Measurements from ENCODE around the gene TRAPPC3L.
"Not testable (repeated sequence)": the region's sequence is repeated elsewhere in the genome, so short reads cannot be mapped to it uniquely, and the experiment has no call there.

Gene TRAPPC3L

DNA sequence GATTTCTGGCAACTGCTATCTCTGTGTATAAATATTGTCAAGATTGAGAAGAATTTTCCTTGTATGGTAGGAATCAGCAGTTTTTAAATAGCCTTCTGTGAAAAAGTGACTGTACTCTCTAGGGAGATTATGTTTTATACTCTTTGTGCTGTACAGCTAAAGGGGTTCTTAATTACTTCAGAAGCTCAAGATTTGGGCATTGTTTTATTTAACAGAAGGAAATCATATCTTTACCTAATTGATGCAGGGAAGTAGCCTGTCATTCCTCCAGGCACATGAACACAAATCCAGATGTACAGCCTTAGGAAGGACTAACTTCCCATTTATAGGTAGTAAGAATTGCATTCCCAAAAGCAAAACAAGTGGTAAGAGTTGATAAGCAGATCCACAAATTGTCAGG, 32.8 kb downstream of the TRAPPC3L start:
- no peak for DNase-seq

GRCh38 chr6:116512111-116512559, 33.3 kb downstream of the TRAPPC3L start:
- DNase-seq, result no peak

GRCh38 chr6:116511424-116512110, 33.9 kb downstream of the TRAPPC3L start, which contains the start of gene CALHM5:
Gene CALHM5 (plus strand): TSS chr6:116511639. CDS start chr6:116511697, 58 bp downstream.
- DNase-seq, result no peak

DNA sequence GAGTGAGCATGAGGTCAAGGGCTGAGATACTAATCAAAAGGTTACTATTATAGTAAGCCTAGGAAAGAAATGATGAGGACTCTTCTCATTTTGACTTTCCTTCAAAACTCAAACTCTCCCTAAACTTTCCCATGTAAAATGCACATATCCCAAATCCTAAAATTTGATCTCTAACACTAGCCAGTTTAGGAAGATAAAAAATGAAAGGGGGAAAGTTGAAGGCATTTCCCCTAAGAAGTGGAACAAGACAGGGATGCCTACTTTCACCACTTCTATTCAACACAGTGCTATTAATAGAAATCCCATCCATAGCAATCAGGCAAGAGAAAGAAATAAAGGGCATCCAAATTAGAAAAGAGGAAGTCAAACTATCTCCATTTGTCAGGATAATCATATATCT, 37.0 kb downstream of the TRAPPC3L start:
- DNase-seq, result no peak

- DNase-seq, result no peak
Observed at GRCh38 chr6:116507324-116507723, 38.2 kb downstream of the TRAPPC3L start.

DNA sequence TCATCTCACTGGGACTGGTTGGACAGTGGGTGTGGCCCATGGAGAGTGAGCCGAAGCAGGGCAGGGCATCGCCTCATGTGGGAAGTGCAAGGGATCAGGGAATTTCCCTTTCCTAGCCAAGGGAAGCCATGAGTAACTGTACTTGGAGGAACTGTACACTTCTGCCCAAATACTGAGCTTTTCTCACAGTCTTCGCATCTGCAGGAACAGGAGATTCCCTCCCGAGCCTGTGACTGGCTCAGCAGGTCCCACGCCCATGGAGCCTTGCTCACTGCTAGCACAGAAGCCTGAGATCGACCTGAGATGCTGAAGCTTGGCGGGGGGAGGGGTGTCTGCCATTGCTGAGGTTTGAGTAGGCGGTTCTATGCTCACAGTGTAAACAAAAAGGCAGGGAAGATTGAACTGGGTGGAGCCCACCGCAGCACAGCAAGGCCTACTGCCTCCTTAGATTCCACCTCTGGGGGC, 44.5 kb downstream of the TRAPPC3L start:
- DNase-seq, result no peak

- no peak for DNase-seq
Observed at GRCh38 chr6:116497113-116497676, 48.3 kb downstream of the TRAPPC3L start.

GRCh38 chr6:116495161-116495560, 50.3 kb downstream of the TRAPPC3L start:
- DNase-seq, result not testable (repeated sequence)

DNA sequence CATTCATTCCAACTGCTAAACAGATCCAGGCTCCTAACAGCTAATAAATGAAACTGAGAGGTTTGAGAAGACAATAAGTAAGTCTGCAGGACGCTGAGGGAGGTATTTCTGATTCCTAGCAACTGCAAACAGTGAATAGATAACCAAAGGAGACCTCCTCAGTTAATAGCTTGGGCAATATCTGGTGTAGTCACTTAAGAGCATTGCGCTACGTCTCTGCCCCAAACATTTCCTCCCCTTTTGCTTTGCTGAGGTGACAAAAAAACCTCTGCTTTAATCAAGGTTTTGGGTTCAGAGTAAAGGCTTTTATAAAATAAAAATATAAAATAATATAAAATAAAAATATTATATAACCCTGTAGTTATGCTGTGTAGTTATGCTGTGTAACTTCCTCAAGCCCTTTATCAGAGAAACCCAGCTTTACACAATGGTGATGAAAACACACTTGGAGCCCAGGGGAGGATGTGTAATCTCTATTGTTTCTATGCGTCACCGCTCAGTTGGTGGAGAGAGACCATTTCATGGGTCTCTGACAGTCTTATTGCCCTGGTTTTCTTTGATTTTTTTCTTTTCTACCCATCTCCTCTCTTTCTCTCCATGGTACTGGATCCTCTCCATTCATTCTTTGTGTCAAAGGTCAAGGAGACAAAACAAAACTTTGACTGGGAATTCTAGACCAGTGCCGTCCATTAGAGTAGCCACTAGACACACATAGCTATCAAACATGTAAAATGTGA, 53.0 kb downstream of the TRAPPC3L start:
- no peak for DNase-seq

GRCh38 chr6:116491610-116492330, 53.7 kb downstream of the TRAPPC3L start:
- DNase-seq, result no peak

DNA sequence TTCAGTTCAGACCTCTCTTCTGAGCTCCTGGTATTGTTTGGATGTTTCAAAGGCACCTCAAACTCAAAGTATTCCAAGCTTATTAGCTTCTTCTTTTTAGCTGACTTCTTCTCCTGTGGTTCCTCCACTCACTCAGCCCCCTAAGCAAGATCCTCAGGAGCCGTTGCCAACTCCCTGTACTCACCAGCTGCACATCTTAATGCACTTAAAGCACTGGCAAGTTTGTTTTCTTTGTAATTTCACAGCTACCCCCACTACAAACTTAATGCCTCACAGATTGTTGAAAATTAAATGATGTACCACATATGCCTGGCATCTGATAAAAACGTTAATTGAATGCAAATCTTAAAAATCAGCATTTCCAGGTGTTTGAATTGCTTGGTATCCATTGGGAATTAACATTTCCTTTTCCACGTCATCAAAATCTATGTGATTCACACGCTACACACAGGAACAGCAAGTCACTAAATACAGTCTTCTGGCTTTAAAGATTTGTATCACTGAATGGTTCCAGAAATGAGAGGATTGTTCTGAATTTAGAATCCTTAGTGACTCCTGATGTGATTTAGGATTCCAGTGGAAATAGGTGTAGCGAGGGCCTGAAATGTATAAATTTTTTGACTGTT, 59.8 kb downstream of the TRAPPC3L start:
- no peak for DNase-seq

DNA sequence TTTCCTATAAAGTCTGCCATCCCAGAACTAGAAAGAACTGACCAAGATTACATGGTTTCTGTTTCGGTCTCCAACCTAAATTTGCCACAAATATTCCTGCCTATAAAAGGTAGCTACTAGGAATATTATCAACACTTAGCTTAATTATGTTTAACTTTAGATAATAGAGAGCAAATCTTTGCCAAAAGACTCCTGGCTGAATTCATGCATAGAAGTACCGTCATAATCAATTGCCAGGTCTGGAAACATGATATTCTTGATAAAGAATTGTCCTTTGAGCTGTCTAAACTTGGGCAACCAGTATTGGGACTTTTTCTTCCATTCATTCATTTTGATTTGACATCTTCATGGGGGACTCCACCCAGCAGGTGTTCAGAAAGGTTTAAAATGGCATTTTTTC, 61.9 kb downstream of the TRAPPC3L start:
- no peak for DNase-seq

GRCh38 chr6:116482780-116483179, 62.7 kb downstream of the TRAPPC3L start:
- no peak for DNase-seq

GRCh38 chr6:116476002-116476678, 69.3 kb downstream of the TRAPPC3L start:
- no peak for DNase-seq

DNA sequence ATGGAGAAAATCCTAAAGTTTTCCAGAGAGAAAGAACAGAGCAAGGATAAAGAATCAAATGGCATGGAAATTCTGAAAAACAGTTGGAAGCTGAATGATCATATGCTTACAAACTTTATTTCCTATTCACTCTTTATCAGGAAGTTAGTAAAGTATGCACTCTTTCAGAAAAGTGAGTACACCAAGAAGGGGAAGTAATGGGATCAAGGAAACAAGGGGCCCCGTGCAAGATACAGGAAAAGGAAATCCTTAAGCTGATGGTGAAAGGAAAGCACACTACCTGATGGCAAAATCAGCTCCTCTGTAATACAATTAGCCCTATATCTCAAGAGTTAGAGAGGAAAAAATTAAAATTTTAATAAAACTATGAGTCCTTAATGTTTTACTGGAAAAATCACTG, 70.3 kb downstream of the TRAPPC3L start:
- DNase-seq, result no peak

GRCh38 chr6:116472706-116473105, 72.8 kb downstream of the TRAPPC3L start:
- DNase-seq, result no peak

- DNase-seq, result no peak
Observed at GRCh38 chr6:116471531-116471930, 74.0 kb downstream of the TRAPPC3L start.

- no peak for DNase-seq
Observed at GRCh38 chr6:116468293-116468692, 77.2 kb downstream of the TRAPPC3L start.

DNA sequence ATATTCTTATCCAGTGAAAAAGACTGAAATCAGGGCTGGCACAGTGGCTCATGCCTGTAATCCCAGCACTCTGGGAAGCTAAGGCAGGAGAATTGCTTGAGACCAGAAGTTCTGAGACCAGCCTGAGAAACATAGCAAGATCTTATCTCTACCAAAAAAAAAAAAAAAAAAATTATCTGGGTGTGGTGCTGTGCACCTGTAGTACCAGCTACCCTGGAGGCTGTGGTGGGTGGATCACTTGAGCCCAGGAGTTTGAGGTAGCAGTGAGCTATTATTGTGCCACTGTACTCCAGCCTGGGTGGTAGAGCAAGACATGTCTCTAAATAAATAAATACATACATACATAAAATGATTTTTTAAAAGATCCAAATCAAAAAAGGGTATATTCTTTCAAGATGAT, 78.0 kb downstream of the TRAPPC3L start:
- DNase-seq, result no peak

- no peak for DNase-seq
Observed at GRCh38 chr6:116467096-116467495, 78.4 kb downstream of the TRAPPC3L start.

GRCh38 chr6:116465246-116465645, 80.2 kb downstream of the TRAPPC3L start:
- DNase-seq, result no peak

DNA sequence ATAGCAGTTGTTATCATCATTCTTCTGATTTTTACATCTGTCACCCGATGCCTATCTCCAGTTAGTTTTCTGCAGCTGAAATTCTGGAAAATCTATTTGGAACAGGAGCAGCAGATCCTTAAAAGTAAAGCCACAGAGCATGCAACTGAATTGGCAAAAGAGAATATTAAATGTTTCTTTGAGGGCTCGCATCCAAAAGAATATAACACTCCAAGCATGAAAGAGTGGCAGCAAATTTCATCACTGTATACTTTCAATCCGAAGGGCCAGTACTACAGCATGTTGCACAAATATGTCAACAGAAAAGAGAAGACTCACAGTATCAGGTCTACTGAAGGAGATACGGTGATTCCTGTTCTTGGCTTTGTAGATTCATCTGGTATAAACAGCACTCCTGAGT, 82.2 kb downstream of the TRAPPC3L start:
- DNase-seq, result no peak

All from activated effector memory CD4-positive, alpha-beta T cell treated with Interleukin-2 at 50 U/mL for 16 hours (primary cell).